Measurements from ENCODE around the gene OSMR.

OSMR gene

GRCh38 chr5:38825494-38825893 lies 20.3 kb upstream of the OSMR start:
- ChIA-PET POLR2A (no interaction called here), CTCF (interaction anchor here (0.7 kb wide), 1 partner anchor 88 kb away, joined by 4 read pairs; no protein-coding TSS in a partner anchor)
- H3K4me1 ChIP-seq (ENCODE audit: control insufficient read depth, insufficient read depth, low read length): peaks cover 12% of the 10 kb centered on the region
- H3K36me3 ChIP-seq (ENCODE audit: control insufficient read depth in 2 of 2, insufficient read depth in 1 of 2, low read length in 2 of 2): no peaks in the 10 kb centered on the region
- no peak overlapping the region for H3K4me3 ChIP-seq (ENCODE audit: low read depth, low read length)
- no peak overlapping the region for H3K27ac ChIP-seq (ENCODE audit: extremely low read depth, low read depth, low read length)
- H3K9me3 ChIP-seq (ENCODE audit: control insufficient read depth, insufficient read depth, low read depth, low read length): no peaks in the 10 kb centered on the region; the same call in 1 of the 2 replicates
- TF ChIP-seq ZNF114 (tag by site-specific recombination; IDR thresholded peaks at IDR 0.05) (no peak), SP3 (tag by site-specific recombination; IDR thresholded peaks at IDR 0.05) (no peak), ZNF600 (tag by site-specific recombination; IDR thresholded peaks at IDR 0.05) (no peak), ZNF692 (tag by site-specific recombination; IDR thresholded peaks at IDR 0.05) (no peak), ZNF10 (tag by site-specific recombination; IDR thresholded peaks at IDR 0.05) (0 out of 2 replicates have a peak, but pooled peaks have one; percentile 8), ZNF184 (tag by site-specific recombination; IDR thresholded peaks at IDR 0.05) (no peak; the same call in 1 of the 2 replicates), ZNF341 (tag by site-specific recombination; IDR thresholded peaks at IDR 0.05; ENCODE audit: low read depth) (no peak), ZNF530 (tag by site-specific recombination; IDR thresholded peaks at IDR 0.05; ENCODE audit: low read depth) (no peak), KLF16 (tag by site-specific recombination; IDR thresholded peaks at IDR 0.05) (no peak), HOXA7 (CRISPR knock-in tag; IDR thresholded peaks at IDR 0.05; ENCODE audit: borderline replicate concordance) (no peak), ZNF580 (tag by site-specific recombination; IDR thresholded peaks at IDR 0.05) (no peak), ZNF837 (tag by site-specific recombination; IDR thresholded peaks at IDR 0.05) (no peak), CTCF (tag by site-specific recombination; IDR thresholded peaks at IDR 0.05) (no peak), ZNF704 (tag by site-specific recombination; IDR thresholded peaks at IDR 0.05) (no peak), SCRT2 (tag by site-specific recombination; IDR thresholded peaks at IDR 0.05) (no peak), KLF10 (tag by site-specific recombination; IDR thresholded peaks at IDR 0.05) (0 out of 2 replicates have a peak, but pooled peaks have one; percentile 13)

- no peaks in the 10 kb centered on the region; the same call in 1 of the 2 replicates for H3K9me3 ChIP-seq (ENCODE audit: control insufficient read depth, insufficient read depth, low read depth, low read length)
- H3K27ac ChIP-seq (ENCODE audit: extremely low read depth, low read depth, low read length): no peak overlapping the region
- no peak overlapping the region for H3K4me3 ChIP-seq (ENCODE audit: low read depth, low read length)
- H3K36me3 ChIP-seq (ENCODE audit: control insufficient read depth in 2 of 2, insufficient read depth in 1 of 2, low read length in 2 of 2): no peaks in the 10 kb centered on the region
- H3K4me1 ChIP-seq (ENCODE audit: control insufficient read depth, insufficient read depth, low read length): peaks cover 12% of the 10 kb centered on the region
- POLR2A ChIA-PET: no interaction called here
- CTCF ChIA-PET: interaction anchor here (1.3 to 2.9 kb wide), 5 partner anchors 13 to 386 kb away, joined by 4 to 20 read pairs (median 7); no protein-coding TSS in a partner anchor
- no peak for TF ChIP-seq HOXA7 (CRISPR knock-in tag; IDR thresholded peaks at IDR 0.05; ENCODE audit: borderline replicate concordance)
- no peak for TF ChIP-seq ZNF449 (tag by site-specific recombination; IDR thresholded peaks at IDR 0.05)
- TF ChIP-seq ZNF645 (tag by site-specific recombination; IDR thresholded peaks at IDR 0.05): no peak
- no peak for TF ChIP-seq KLF10 (tag by site-specific recombination; IDR thresholded peaks at IDR 0.05)
- TF ChIP-seq MYNN (tag by site-specific recombination; IDR thresholded peaks at IDR 0.05; ENCODE audit: borderline replicate concordance): no peak
- TF ChIP-seq ZNF488 (tag by site-specific recombination; IDR thresholded peaks at IDR 0.05): no peak
- no peak for TF ChIP-seq ELK4 (IDR thresholded peaks at IDR 0.05; ENCODE audit: borderline replicate concordance, low read depth, low read length)
- no peak for TF ChIP-seq KLF7 (tag by site-specific recombination; IDR thresholded peaks at IDR 0.05; ENCODE audit: borderline replicate concordance)
- no peak for TF ChIP-seq TCF7L2 (IDR thresholded peaks at IDR 0.05; ENCODE audit: borderline replicate concordance, low read depth, low read length)
Measured at GRCh38 chr5:38827525-38827924, 18.3 kb upstream of the OSMR start.

All from HEK293 (cell line).